Measurements from ENCODE around the gene ATP1A2. TPM values are rescaled to one million over a fixed set of nuclear protein-coding genes. Genes with fewer than 3 reads are reported as not detected.

Gene ATP1A2
- total RNA-seq, 1 experiment from 2014 or later, result not detected

GRCh38 chr1:160146107-160146506 is 30.5 kb downstream of the ATP1A2 start:
- DNase-seq (ENCODE audit: low read depth), result no peak

GRCh38 chr1:160148121-160148520 is 32.6 kb downstream of the ATP1A2 start:
- DNase-seq (ENCODE audit: low read depth), result no peak

- no peak for DNase-seq (ENCODE audit: low read depth)
Measured at GRCh38 chr1:160149233-160149632, 33.7 kb downstream of the ATP1A2 start.

- DNase-seq (ENCODE audit: low read depth), result no peak
Measured at GRCh38 chr1:160149716-160150115, 34.2 kb downstream of the ATP1A2 start.

GRCh38 chr1:160151303-160151702 is 35.7 kb downstream of the ATP1A2 start, which contains the start of gene ATP1A4:
Gene ATP1A4 (plus strand): TSS chr1:160151603. CDS start chr1:160152041, 438 bp downstream.
- no peak for DNase-seq (ENCODE audit: low read depth)

GRCh38 chr1:160154790-160155189 is 39.2 kb downstream of the ATP1A2 start:
- DNase-seq (ENCODE audit: low read depth), result no peak

- DNase-seq (ENCODE audit: low read depth), result no peak
Measured at GRCh38 chr1:160156361-160156760, 40.8 kb downstream of the ATP1A2 start.

- DNase-seq (ENCODE audit: low read depth), result no peak
Measured at GRCh38 chr1:160157174-160157573, 41.6 kb downstream of the ATP1A2 start.

- no peak for DNase-seq (ENCODE audit: low read depth)
Measured at GRCh38 chr1:160158031-160158430, 42.5 kb downstream of the ATP1A2 start.

GRCh38 chr1:160158534-160158933 is 43.0 kb downstream of the ATP1A2 start:
- DNase-seq (ENCODE audit: low read depth), result no peak

GRCh38 chr1:160159846-160160245 is 44.3 kb downstream of the ATP1A2 start:
- DNase-seq (ENCODE audit: low read depth), result no peak

GRCh38 chr1:160161965-160162705 is 46.6 kb downstream of the ATP1A2 start:
- DNase-seq (ENCODE audit: low read depth), result no peak

GRCh38 chr1:160162931-160163330 is 47.4 kb downstream of the ATP1A2 start:
- no peak for DNase-seq (ENCODE audit: low read depth)

- DNase-seq (ENCODE audit: low read depth), result peak; percentile 40
Measured at GRCh38 chr1:160163615-160164014, 48.1 kb downstream of the ATP1A2 start.

GRCh38 chr1:160164121-160164520 is 48.6 kb downstream of the ATP1A2 start:
- DNase-seq (ENCODE audit: low read depth), result no peak

- DNase-seq (ENCODE audit: low read depth), result no peak
Measured at GRCh38 chr1:160166166-160166868, 50.8 kb downstream of the ATP1A2 start.

- DNase-seq (ENCODE audit: low read depth), result no peak
Measured at GRCh38 chr1:160167056-160167455, 51.5 kb downstream of the ATP1A2 start.

- DNase-seq (ENCODE audit: low read depth), result peak; percentile 30
Measured at GRCh38 chr1:160167580-160167979, 52.0 kb downstream of the ATP1A2 start.

- no peak for DNase-seq (ENCODE audit: low read depth)
Measured at GRCh38 chr1:160168016-160168415, 52.5 kb downstream of the ATP1A2 start.

- DNase-seq (ENCODE audit: low read depth), result no peak
Measured at GRCh38 chr1:160168609-160169369, 53.2 kb downstream of the ATP1A2 start.

- DNase-seq (ENCODE audit: low read depth), result no peak
Measured at GRCh38 chr1:160169553-160170399, 54.2 kb downstream of the ATP1A2 start.

All from M059J (cell line).